AG09309 (cell line): ENCODE data around the gene GCAT.

Experiments used
- DNase-seq: peaks from one replicate; pipeline ENCODE4 v3.0.0-alpha.2; 2010; ENCODE audit warnings: low read depth
- H3K4me3 ChIP-seq: 2 replicates; pipeline ENCODE4 v1.5.1; 2011; ENCODE audit warnings: mild to moderate bottlenecking, low read depth, low read length, moderate library complexity; ENCODE audit not compliant: control insufficient read depth
- TF ChIP-seq, protein P1 (sequence below): IDR thresholded peaks from 2 replicates; pipeline ENCODE4 v1.5.1; 2011; ENCODE audit warnings: mild to moderate bottlenecking, low read depth, low read length, inconsistent platforms; ENCODE audit not compliant: insufficient read depth, control insufficient read depth; ENCODE audit errors: missing control alignments

The GCAT gene

DNA sequence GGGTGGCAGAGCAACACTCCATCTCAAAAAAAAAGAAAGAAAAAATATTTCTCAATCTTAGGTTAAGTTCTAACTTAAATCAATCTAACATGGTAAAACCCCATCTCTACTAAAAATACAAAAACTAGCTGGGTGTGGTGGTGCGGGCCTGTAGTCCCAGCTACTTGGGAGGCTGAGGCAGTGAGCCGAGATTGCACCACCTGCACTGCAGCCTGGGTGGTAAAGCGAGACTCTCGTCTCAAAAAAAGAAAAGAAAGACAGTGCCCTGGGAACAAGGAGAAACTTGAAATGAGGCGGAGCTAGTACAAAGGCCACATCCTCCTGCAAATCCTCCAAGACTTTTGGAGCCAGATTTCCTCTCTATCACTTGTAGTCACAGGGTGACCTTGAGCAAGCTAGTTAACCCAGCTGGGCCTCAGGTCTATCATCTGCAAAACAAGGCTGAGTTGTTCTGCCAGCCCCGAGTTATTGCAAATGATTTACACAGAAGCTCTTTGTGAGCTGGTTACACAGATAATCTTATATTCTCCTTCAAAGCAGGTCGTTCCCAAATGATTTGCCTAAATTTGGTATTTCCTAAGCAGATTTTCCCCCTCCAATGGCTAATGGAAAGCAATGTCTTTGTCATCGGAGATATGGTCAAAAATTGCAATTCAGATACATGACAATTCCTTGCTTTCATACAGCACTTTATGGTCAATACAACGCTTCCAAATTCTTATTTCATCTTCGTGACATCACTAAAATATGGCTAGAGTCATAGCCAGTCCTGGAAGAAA, 34.5 kb downstream of the GCAT start:
- no peak overlapping the region for H3K4me3 ChIP-seq
- DNase-seq: no peak
- TF ChIP-seq, protein P1, sequence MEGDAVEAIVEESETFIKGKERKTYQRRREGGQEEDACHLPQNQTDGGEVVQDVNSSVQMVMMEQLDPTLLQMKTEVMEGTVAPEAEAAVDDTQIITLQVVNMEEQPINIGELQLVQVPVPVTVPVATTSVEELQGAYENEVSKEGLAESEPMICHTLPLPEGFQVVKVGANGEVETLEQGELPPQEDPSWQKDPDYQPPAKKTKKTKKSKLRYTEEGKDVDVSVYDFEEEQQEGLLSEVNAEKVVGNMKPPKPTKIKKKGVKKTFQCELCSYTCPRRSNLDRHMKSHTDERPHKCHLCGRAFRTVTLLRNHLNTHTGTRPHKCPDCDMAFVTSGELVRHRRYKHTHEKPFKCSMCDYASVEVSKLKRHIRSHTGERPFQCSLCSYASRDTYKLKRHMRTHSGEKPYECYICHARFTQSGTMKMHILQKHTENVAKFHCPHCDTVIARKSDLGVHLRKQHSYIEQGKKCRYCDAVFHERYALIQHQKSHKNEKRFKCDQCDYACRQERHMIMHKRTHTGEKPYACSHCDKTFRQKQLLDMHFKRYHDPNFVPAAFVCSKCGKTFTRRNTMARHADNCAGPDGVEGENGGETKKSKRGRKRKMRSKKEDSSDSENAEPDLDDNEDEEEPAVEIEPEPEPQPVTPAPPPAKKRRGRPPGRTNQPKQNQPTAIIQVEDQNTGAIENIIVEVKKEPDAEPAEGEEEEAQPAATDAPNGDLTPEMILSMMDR: no peak

DNA sequence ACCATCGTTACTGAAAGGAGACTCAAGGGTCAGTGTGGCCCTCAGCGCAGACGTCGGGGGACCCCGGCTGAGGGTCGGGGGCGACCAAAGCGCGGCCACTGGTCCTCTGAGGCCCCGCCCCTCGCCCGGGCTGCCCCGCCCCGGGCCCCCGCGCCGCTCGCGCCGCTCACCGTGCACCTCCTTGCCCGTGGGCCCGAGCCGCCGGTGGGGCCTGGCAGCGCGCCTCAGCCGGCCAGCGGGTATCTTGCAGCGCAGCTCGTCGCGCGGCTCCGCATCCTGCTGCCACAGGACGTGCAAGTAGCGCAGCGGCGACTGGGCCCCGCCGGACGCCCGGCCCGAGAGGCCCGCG, 36.0 kb downstream of the GCAT start:
- DNase-seq: no peak
- H3K4me3 ChIP-seq: peak overlapping the region; percentile 64
- TF ChIP-seq, protein P1: no peak

DNA sequence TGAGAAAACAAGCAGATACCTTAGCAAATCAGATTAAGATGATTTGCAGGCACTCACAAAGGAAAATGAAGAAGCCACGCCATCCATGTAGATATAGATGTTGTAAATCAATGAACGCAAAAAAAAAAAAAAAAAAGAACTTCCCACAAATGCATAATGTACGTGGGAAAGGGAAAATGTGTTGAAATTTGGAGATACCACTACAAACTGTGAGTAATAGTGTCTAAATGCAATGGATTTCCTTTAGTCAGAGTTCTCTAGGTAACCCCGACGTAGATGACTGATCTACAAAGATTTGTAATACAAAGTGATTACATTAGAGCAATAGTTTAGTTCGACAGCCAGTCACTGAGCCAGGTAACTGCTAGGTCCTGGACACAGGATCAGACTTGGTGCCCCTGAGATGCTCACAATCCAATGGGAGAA, 37.2 kb downstream of the GCAT start:
- DNase-seq: no peak
- TF ChIP-seq, protein P1: no peak

DNA sequence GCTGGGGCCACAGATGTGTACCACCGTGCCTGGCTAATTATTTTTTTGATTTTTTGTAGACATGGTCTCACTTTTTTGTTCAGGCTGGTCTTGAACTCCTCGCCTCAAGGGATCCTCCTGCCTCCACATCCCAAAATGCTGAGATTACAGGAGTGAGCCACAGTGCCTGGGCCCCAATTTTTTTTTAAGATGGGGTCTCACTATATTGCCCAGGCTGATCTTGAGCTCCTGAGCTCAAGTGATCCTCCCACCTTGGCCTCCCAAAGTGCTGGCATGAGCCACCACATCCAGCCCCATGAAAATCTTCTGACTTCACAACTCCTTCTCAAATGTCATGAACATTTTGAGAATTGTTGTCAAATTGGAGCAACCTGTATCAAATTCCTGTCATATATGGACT, 38.7 kb downstream of the GCAT start:
- no peak for DNase-seq
- TF ChIP-seq, protein P1: no peak
- no peak overlapping the region for H3K4me3 ChIP-seq

More for the DNA sequence above, 37.2 kb downstream of the GCAT start:
- peak overlapping the region; percentile 64 for H3K4me3 ChIP-seq

DNA sequence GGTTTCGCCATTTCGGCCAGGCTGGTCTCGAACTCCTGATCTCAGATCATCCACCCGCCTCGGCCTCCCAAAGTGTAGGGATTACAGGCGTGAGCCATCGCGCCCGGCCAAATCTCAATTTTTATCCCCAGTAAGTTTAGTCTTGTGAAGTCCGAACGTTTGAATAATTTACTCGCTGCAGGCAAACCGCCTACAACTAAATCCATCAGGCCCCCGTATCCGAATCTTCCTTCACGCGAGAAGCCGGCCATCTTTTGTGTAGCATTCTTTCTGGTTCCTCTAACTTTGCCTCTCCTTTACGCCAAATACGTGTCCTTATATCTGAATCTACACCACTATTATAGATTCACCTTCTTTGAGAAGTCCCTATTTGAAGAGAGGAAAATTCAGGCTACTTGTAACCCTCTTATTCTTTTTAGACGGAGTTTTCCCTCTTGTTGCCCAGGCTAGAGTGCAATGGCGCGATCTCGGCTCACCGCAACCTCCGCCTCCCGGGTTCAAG, 40.9 kb downstream of the GCAT start:
- TF ChIP-seq, protein P1: no peak
- peak overlapping the region; percentile 70 for H3K4me3 ChIP-seq
- no peak for DNase-seq

DNA sequence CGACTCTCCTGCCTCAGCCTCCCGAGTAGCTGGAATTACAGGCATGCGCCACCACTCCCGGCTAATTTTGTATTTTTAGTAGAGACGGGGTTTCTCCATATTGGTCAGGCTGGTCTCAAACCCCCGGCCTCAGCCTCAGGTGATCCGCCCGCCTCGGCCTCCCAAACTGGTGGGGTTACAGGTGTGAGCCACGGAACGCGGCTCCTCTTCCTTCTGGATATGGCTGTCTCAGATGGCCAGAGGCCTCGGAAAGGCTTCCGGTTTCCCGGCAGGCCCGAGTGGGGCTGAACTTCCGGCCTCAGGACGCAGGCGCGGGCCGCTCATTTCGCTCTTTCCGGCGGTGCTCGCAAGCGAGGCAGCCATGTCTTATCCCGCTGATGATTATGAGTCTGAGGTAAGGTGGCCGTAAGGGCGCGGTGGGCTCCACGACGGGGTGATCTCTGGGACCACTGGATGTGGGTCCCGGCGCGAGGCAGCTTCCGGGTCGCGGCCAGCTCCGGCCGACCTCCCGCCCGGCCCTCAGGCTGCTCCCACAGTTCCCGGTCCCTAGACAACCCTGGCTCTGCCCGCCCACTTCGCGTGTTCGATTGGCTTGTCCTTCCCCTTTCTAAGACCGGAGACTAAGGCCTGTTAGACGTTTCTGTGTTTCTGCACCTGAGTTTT, 41.5 kb downstream of the GCAT start, which contains the start of gene EIF3L:
Gene EIF3L, plus strand, starts transcription at position 331 of the 663 bp plus-strand sequence. Its CDS starts 31 bp downstream, at position 362.
- DNase-seq: peak; percentile 46
- TF ChIP-seq, protein P1: no peak
- H3K4me3 ChIP-seq: peak within 1 kb of the TSS; percentile 70
